K562 (cell line): Measurements from ENCODE around the gene ANKS1A. TPM values are rescaled to one million over a fixed set of nuclear protein-coding genes. Genes with fewer than 3 reads are reported as not detected.

ENCODE experiments used
- ATAC-seq: fragments of 200-7000 bp; cut with Tn5 transposase; 3 replicates; pipeline ENCODE4 v1.9.1; 2020; ENCODE audit warnings: moderate library complexity
- BruUV-seq: library from RNA; stranded (reverse); fragments of 400-500 nt; replicated peaks from 2 replicates; lab custom pipeline; 2021; lab: Mats Ljungman, UMichigan
- CTCF ChIA-PET: fragments of 300-600 bp; formaldehyde crosslinking; extraction: SDS; loops from one replicate; lab custom pipeline; 2021; ENCODE audit warnings: low intra/inter-chr PET ratio; lab: Yijun Ruan, JAX
- POLR2A ChIA-PET: fragments of 300-600, 350-650 bp; sonication (Branson Sonifier 250); formaldehyde crosslinking; extraction: SDS; loops from one replicate; lab custom pipeline; 2021; ENCODE audit warnings: antibody characterized with exemption, inconsistent platforms; lab: Yijun Ruan, JAX
- DNase-seq, 4 experiments: peaks; one replicate each; pipeline versions ENCODE4 v3.0.0 to v3.0.0-alpha.2; 2011 to 2018; ENCODE audit warnings: low spot score in 3 of 4, mixed read lengths in 3 of 4; ENCODE audit errors: extremely low read depth in 1 of 4
- FAIRE-seq: peaks from 2 replicates; lab custom pipeline; 2011; peaks lifted over from hg19 to GRCh38; lab: Jason Lieb, UNC
- H2AFZ ChIP-seq: 2 replicates; pipeline ENCODE4 v1.6.0; 2011; ENCODE audit warnings: low read depth, low read length, control low read depth, inconsistent platforms
- H3K27ac ChIP-seq: fragments of 200-600 bp; 3 replicates; pipeline ENCODE4 v1.8.0; 2011; ENCODE audit warnings: low read depth, mild to moderate bottlenecking, control low read depth, inconsistent platforms, low read length, moderate library complexity, mixed read lengths; ENCODE audit errors: extremely low read depth
- H3K27me3 ChIP-seq, 2 experiments: fragments of 300-600 bp in 1 of 2; 2 replicates in 1 of 2; 3 replicates in 1 of 2; pipeline versions ENCODE4 v1.6.0 to v1.8.0; 2011; ENCODE audit warnings: inconsistent platforms in 2 of 2, low read length in 2 of 2, mild to moderate bottlenecking in 1 of 2, mixed read lengths in 1 of 2, moderate library complexity in 1 of 2; ENCODE audit not compliant: control insufficient read depth in 2 of 2, insufficient read depth in 2 of 2
- H3K36me3 ChIP-seq: fragments of 300-600 bp; 3 replicates; pipeline ENCODE4 v1.8.0; 2011; ENCODE audit warnings: mild to moderate bottlenecking, low read length, inconsistent platforms; ENCODE audit not compliant: control insufficient read depth, insufficient read depth
- H3K4me1 ChIP-seq, 2 experiments: fragments of 200-600 bp in 1 of 2; replicated peaks in 1 of 2; 2 replicates in 1 of 2; 3 replicates in 1 of 2; pipeline versions ENCODE4 v1.5.1 to v1.8.0; 2011; ENCODE audit warnings: inconsistent platforms in 2 of 2, low read length in 2 of 2, mild to moderate bottlenecking in 1 of 2, mixed read lengths in 1 of 2, moderate library complexity in 1 of 2; ENCODE audit not compliant: control insufficient read depth in 2 of 2, insufficient read depth in 2 of 2
- H3K4me2 ChIP-seq: 2 replicates; pipeline ENCODE4 v1.6.1; 2011; ENCODE audit warnings: low read length, control low read depth, inconsistent platforms, mixed read lengths; ENCODE audit not compliant: insufficient read depth
- H3K4me3 ChIP-seq: fragments of 200-600 bp; sonication (generic), shearing (Covaris generic); 2 replicates; pipeline ENCODE4 v1.5.1; 2016; ENCODE audit warnings: control low read depth, inconsistent platforms
- H3K79me2 ChIP-seq: fragments of 200-600 bp; 3 replicates; pipeline ENCODE4 v1.8.0; 2011; ENCODE audit warnings: low read length, inconsistent platforms; ENCODE audit not compliant: control insufficient read depth, insufficient read depth
- H3K9ac ChIP-seq, 2 experiments: 2 replicates each; pipeline versions ENCODE4 v1.6.0 to v1.6.1; 2011; ENCODE audit warnings: low read depth in 2 of 2, low read length in 2 of 2, control low read depth in 1 of 2, inconsistent platforms in 1 of 2, mild to moderate bottlenecking in 1 of 2, mixed read lengths in 1 of 2; ENCODE audit not compliant: insufficient read depth in 1 of 2
- H3K9me1 ChIP-seq: one replicate; pipeline ENCODE4 v1.6.0; 2011; ENCODE audit warnings: inconsistent platforms, mild to moderate bottlenecking, low read length, moderate library complexity; ENCODE audit not compliant: control insufficient read depth, insufficient read depth
- H3K9me3 ChIP-seq: replicated peaks from 2 replicates; pipeline ENCODE4 v1.5.1; 2011; ENCODE audit warnings: low read depth, low read length, inconsistent platforms; ENCODE audit not compliant: control insufficient read depth, insufficient read depth
- H4K20me1 ChIP-seq: replicated peaks from 2 replicates; pipeline ENCODE4 v1.6.1; 2011; ENCODE audit warnings: low read length, inconsistent platforms, mixed read lengths; ENCODE audit not compliant: control insufficient read depth, insufficient read depth
- EP400 ChIP-seq: fragments of 450-650 bp; IDR thresholded peaks from 2 replicates; pipeline ENCODE4 v1.6.1; 2017; ENCODE audit warnings: antibody characterized with exemption, mild to moderate bottlenecking, moderate library complexity
- POLR2G ChIP-seq: fragments of 200-400 bp; formaldehyde crosslinking; IDR thresholded peaks from 2 replicates; pipeline ENCODE4 v1.6.1; 2017; ENCODE audit warnings: low read depth, mild to moderate bottlenecking, antibody characterized with exemption, low read length, moderate library complexity
- ZNF740 ChIP-seq, 3 experiments: fragments of 200-800 bp in 1 of 3; sonication (Bioruptor generic) in 1 of 3; sonication (generic) in 1 of 3; formaldehyde crosslinking in 1 of 3; IDR thresholded peaks; 2 replicates each; pipeline versions ENCODE4 v1.6.1 to v1.8.0; 2016 to 2022; ENCODE audit warnings: mild to moderate bottlenecking in 2 of 3, missing compliant biosample characterization in 2 of 3, missing genetic modification characterization in 2 of 3, missing genetic modification reagents in 1 of 3
- WGBS: fragments of 100-300 bp; shearing (Covaris generic); methylation state at CpG from one replicate; pipeline ENCODE4 v1.1.6; 2016; ENCODE audit warnings: low coverage, mixed read lengths; ENCODE audit not compliant: insufficient coverage; ENCODE audit errors: missing lambda C conversion rate; 5-methylcytosine and 5-hydroxymethylcytosine counted together
- in situ Hi-C: fragments of 300-500 bp; cut with MboI; formaldehyde crosslinking; loops from 4 replicates; pipeline ENCODE4 v1.15.0; 2018; ENCODE audit warnings: inconsistent platforms, mixed read lengths
- intact Hi-C: fragments of 100-400 bp; cut with micrococcal nuclease; formaldehyde crosslinking; loops from 2 replicates; pipeline ENCODE4 v1.14.2; 2022
- polyA plus RNA-seq, 8 experiments: library from polyadenylated mRNA; depleted of rRNA in 4 of 8; stranded (reverse) in 5 of 8; unstranded in 3 of 8; fragments of >200 nt; fragmentation: Nextera tagmentation in 2 of 8; fragmentation: Illumina TruSeq in 1 of 8; extraction: Ambion mirVana in 2 of 8; extraction: Trizol in 1 of 8; gene quantifications; 2 replicates each; pipeline versions ENCODE4 v1.2.1 to v1.2.3, GENCODE V29; 2011 to 2014; ENCODE audit warnings: inconsistent platforms in 1 of 8, missing spikeins in 1 of 8
- total RNA-seq, 7 experiments: library from RNA; depleted of rRNA in 6 of 7; stranded (reverse); fragments of >200 nt in 6 of 7; fragmentation: Illumina TruSeq in 2 of 7; extraction: Trizol in 2 of 7; gene quantifications; 2 replicates each; pipeline versions ENCODE4 v1.2.1 to v1.2.3, GENCODE V29; 2011 to 2021; ENCODE audit warnings: low replicate concordance in 1 of 7

Gene ANKS1A
- total and polyA plus RNA-seq, 9 of the 15 experiments (the other 6 are each of a cell fraction or from before 2014, with no cell fraction given) = 1.1 to 13.8 (median 5.3) TPM

- TF ChIP-seq ZNF740 (CRISPR knock-in tag; IDR thresholded peaks at IDR 0.05) (no peak), ZNF740 (tag; IDR thresholded peaks at IDR 0.05) (no peak)
Measured at GRCh38 chr6:35086636-35087360, 197.7 kb downstream of the ANKS1A start (continued).

GRCh38 chr6:35087361-35088280, 198.6 kb downstream of the ANKS1A start:
- Histone ChIP-seq H3K27ac (no peak overlapping the region), H3K36me3 (peaks cover 7% of the 10 kb centered on the region; the same call in 1 of the 3 replicates), H4K20me1 (no peaks in the 10 kb centered on the region), H3K4me3 (no peak overlapping the region), H3K4me2 (no peak overlapping the region), H3K27me3 (no peaks in the 10 kb centered on the region), H3K79me2 (no peaks in the 10 kb centered on the region), H3K9ac (peak overlapping the region in 1 of 2 experiments; percentile 47; a peak in 1 of 4 replicates), H3K4me1 (no peaks in the 10 kb centered on the region), H2AFZ (no peak overlapping the region)
- FAIRE-seq = no peak
- ChIA-PET POLR2A (interaction anchor here (0.8 to 1.4 kb wide), 2 partner anchors 9 to 15 kb away, joined by 3 to 4 read pairs; no protein-coding TSS in a partner anchor), CTCF (no interaction called here)
- ATAC-seq = no peak
- BruUV-seq = no TSS peak
- 78% methylated on average over 22 of the region's 22 CpGs for WGBS
- intact Hi-C loops = no loop called here
- DNase-seq = no peak
- no peak for TF ChIP-seq EP400
- TF ChIP-seq POLR2G = 0 out of 2 replicates have a peak, but pooled peaks have one; percentile 5
- TF ChIP-seq, all 486 proteins: peak for 1
- in situ Hi-C loops = no loop called here
- Histone ChIP-seq H3K9me1 (no peaks in the 10 kb centered on the region), H3K9me3 (no peaks in the 10 kb centered on the region)
